ENCODE data around the gene MYADML2.

Gene MYADML2

GRCh38 chr17:81898029-81898866, 48.8 kb downstream of the MYADML2 start:
- ChIA-PET CTCF (interaction anchor here (1.0 to 1.3 kb wide), 4 partner anchors 11 to 29 kb away, joined by 3 to 5 read pairs (median 4); no protein-coding TSS in a partner anchor), POLR2A (interaction anchor here (0.6 kb wide), 1 partner anchor 227 kb away, joined by 4 read pairs; no protein-coding TSS in a partner anchor)
- no peak for TF ChIP-seq CTCF (IDR thresholded peaks at IDR 0.05; ENCODE audit: control extremely low read depth, extremely low read depth, low read depth, missing control alignments)
- DNase-seq (ENCODE audit: extremely low spot score): no peak

- CTCF ChIA-PET: interaction anchor here (1.3 kb wide), 1 partner anchor 9 kb away, joined by 3 read pairs; no protein-coding TSS in a partner anchor
- TF ChIP-seq CTCF (IDR thresholded peaks at IDR 0.05; ENCODE audit: control extremely low read depth, extremely low read depth, low read depth, missing control alignments): no peak
- no peak for DNase-seq (ENCODE audit: extremely low spot score)
- POLR2A ChIA-PET: no interaction called here
Measured at GRCh38 chr17:81895400-81895799, 51.6 kb downstream of the MYADML2 start.

DNA sequence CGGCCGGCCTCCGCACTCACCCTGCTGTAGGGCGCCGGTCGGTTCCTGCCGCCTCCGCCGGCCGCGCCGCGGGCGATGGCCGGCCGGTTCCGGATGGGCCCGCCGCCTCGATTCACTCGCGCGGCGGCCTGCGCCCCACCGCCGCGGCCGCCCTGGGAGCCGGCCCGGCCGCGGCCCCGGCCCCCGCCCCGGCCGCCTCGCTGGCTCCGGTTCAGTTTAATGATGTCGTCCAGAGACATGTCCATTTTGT, 55.8 kb downstream of the MYADML2 start:
- no peak for TF ChIP-seq CTCF (IDR thresholded peaks at IDR 0.05; ENCODE audit: control extremely low read depth, extremely low read depth, low read depth, missing control alignments)
- ChIA-PET POLR2A (no interaction called here), CTCF (no interaction called here)
- DNase-seq (ENCODE audit: extremely low spot score): no peak

DNA sequence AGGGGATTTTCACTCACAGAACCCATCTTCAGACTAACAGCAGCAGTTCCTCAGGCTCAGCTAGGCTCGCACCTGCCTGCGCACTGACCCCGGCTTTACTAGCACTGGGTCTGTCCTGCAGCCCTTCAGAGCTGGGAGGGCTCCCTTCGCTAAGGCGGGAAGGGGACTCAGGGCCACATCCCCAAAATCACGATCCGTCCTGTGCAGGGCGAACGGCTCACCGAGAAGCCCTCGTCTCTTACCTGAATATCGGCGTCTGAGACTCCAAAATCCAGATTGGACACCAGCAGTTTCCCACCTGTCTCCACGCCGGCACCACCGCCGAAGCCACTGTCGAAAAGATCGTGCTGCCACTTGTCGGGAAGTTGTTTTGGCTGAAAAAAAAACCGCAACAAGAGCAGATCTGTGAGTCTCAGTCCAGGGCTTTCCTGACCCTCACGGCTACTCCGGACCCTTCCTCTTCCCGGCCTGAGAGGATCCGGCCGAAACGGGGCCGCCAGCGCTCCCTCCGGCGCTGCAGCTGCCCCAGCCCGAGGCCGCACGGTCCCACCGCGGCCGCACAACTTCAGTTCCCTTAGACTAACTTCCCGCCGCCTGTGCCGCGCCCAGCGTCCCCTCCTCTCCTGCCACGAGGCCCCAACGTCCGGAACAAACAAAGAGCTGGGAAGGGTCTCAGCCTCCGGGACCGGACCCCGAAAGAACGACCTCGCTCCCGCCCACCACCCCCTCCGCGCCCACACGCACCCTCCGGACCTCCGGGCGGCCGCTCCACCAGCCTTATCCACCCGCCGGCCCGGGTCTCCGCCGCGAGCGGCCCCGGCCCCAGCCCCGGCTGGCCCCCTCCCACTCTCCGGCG, 56.4 kb downstream of the MYADML2 start:
- CTCF ChIA-PET: interaction anchor here (1.5 to 1.7 kb wide), 2 partner anchors 11 to 20 kb away, joined by 4 to 5 read pairs; partner anchors contain the start of gene ARHGDIA
- POLR2A ChIA-PET: no interaction called here
- DNase-seq (ENCODE audit: extremely low spot score): no peak
- no peak for TF ChIP-seq CTCF (IDR thresholded peaks at IDR 0.05; ENCODE audit: control extremely low read depth, extremely low read depth, low read depth, missing control alignments)

Data from GM10248 (cell line).